Posterior vena cava (tissue), 2 donors: ENCODE measurements around the gene MRPS27. TPM values are rescaled to one million over a fixed set of nuclear protein-coding genes. Genes with fewer than 3 reads are reported as not detected.
A peak's percentile ranks its signal among the peaks of the same experiment; 100 is the strongest.

ENCODE experiments used
- DNase-seq: peaks from one replicate; pipeline ENCODE4 v3.0.0-alpha.2; 2020; ENCODE audit warnings: low spot score
- intact Hi-C, 2 donors: fragments of 100-400 bp; cut with DNase I; formaldehyde crosslinking; loops; one replicate each; pipeline versions ENCODE4 v1.14.1 to v1.14.2; 2022 to 2023
- long read RNA-seq, 2 donors: library from polyadenylated mRNA; unstranded; transcript quantifications; one replicate each; pipeline ENCODE4 v2.0.0, GENCODE V29; 2020 to 2021
- total RNA-seq, 2 donors: library from RNA; stranded (reverse); fragmentation: NEBNext Ultra II Directional; extraction: Animal tissue kit (Norgen Biotek cat#: 25700); gene quantifications; one replicate each; pipeline ENCODE4 v1.2.1, GENCODE V29; 2021
- donor health status: DM: yes; HTN: yes; CAD: no.
- donor health status: DM: yes; HTN: yes; CAD: no.

Gene MRPS27
- total RNA-seq: 10 to 100 TPM; 38.4 to 39.1 TPM
- long read RNA-seq, donor 1, transcript MRPS27-201 (11 exons, 2,785 nt): major isoform, 11 of 23 reads
- long read RNA-seq, donor 1, partial matches to known transcripts: 3 of 23 reads
- long read RNA-seq, donor 1, other reads (novel, unspliced or antisense): 9 of 23 reads
- long read RNA-seq, donor 2, transcript MRPS27-201 (11 exons, 2,785 nt): major isoform, 25 of 53 reads
- long read RNA-seq, donor 2, partial matches to known transcripts: 11 of 53 reads
- long read RNA-seq, donor 2, other reads (novel, unspliced or antisense): 13 of 53 reads

GRCh38 chr5:72319976-72320752 lies at the start of gene MRPS27, which contains the start of gene PTCD2:
MRPS27 (minus strand) TSS chr5:72320240; CDS start chr5:72320221, 19 bp downstream.
PTCD2 (plus strand) TSS chr5:72320373; CDS start chr5:72320383, 10 bp downstream.
- peak; percentile 98 for DNase-seq
- intact Hi-C loops: no loop called here

GRCh38 chr5:72369711-72370110 lies 49.7 kb upstream of the MRPS27 start:
- DNase-seq: no peak
- intact Hi-C loops: loop anchor here (5.0 to 10.0 kb wide), 2 partner anchors 135 to 153 kb away; partner anchors contain the start of gene ZNF366 (in 1 of the 2)

- intact Hi-C loops: loop anchor here in 1 of 2 donors (5.0 kb wide), 1 partner anchor 153 kb away; no protein-coding TSS in a partner anchor
- no peak for DNase-seq
Measured at GRCh38 chr5:72369301-72369700, 49.3 kb upstream of the MRPS27 start.

GRCh38 chr5:72368271-72368670 lies 48.2 kb upstream of the MRPS27 start:
- intact Hi-C loops: loop anchor here in 1 of 2 donors (5.0 kb wide), 1 partner anchor 154 kb away; no protein-coding TSS in a partner anchor
- DNase-seq: no peak

GRCh38 chr5:72366324-72366976 lies 46.4 kb upstream of the MRPS27 start:
- no peak for DNase-seq

GRCh38 chr5:72364951-72365350 lies 44.9 kb upstream of the MRPS27 start:
- intact Hi-C loops: loop anchor here in 1 of 2 donors (5.0 kb wide), 1 partner anchor 157 kb away; no protein-coding TSS in a partner anchor
- DNase-seq: no peak

More at GRCh38 chr5:72366324-72366976, 46.4 kb upstream of the MRPS27 start:
- intact Hi-C loops: loop anchor here in 1 of 2 donors (5.0 kb wide), 1 partner anchor 156 kb away; no protein-coding TSS in a partner anchor

- intact Hi-C loops: no loop called here
- DNase-seq: no peak
Measured at GRCh38 chr5:72364171-72364570, 44.1 kb upstream of the MRPS27 start.

- intact Hi-C loops: no loop called here
- DNase-seq: no peak
Measured at GRCh38 chr5:72363166-72363802, 43.2 kb upstream of the MRPS27 start.

GRCh38 chr5:72359886-72360285 lies 39.8 kb upstream of the MRPS27 start:
- no peak for DNase-seq
- intact Hi-C loops: no loop called here

- intact Hi-C loops: no loop called here
- DNase-seq: no peak
Measured at GRCh38 chr5:72358925-72359324, 38.9 kb upstream of the MRPS27 start.

GRCh38 chr5:72356361-72356760 lies 36.3 kb upstream of the MRPS27 start:
- DNase-seq: no peak

GRCh38 chr5:72355706-72356299 lies 35.8 kb upstream of the MRPS27 start:
- DNase-seq: no peak
- intact Hi-C loops: no loop called here

More at GRCh38 chr5:72356361-72356760, 36.3 kb upstream of the MRPS27 start:
- intact Hi-C loops: no loop called here

GRCh38 chr5:72353046-72353445 lies 33.0 kb upstream of the MRPS27 start:
- DNase-seq: no peak
- intact Hi-C loops: no loop called here

GRCh38 chr5:72352616-72353015 lies 32.6 kb upstream of the MRPS27 start:
- no peak for DNase-seq
- intact Hi-C loops: no loop called here

GRCh38 chr5:72351376-72351775 lies 31.3 kb upstream of the MRPS27 start:
- no peak for DNase-seq
- intact Hi-C loops: no loop called here

- intact Hi-C loops: no loop called here
- no peak for DNase-seq
Measured at GRCh38 chr5:72347801-72348308, 27.8 kb upstream of the MRPS27 start.

- intact Hi-C loops: no loop called here
- DNase-seq: no peak
Measured at GRCh38 chr5:72346398-72346797, 26.4 kb upstream of the MRPS27 start.

- no peak for DNase-seq
- intact Hi-C loops: no loop called here
Measured at GRCh38 chr5:72338689-72339209, 18.7 kb upstream of the MRPS27 start.
